HT-29 (cell line): ENCODE data around the gene DUS4L. TPM values are rescaled to one million over a fixed set of nuclear protein-coding genes. Genes with fewer than 3 reads are reported as not detected.
"Not testable (repeated sequence)": the region's sequence is repeated elsewhere in the genome, so short reads cannot be mapped to it uniquely, and the experiment has no call there.

ENCODE experiments used
- DNase-seq: peaks from one replicate; pipeline ENCODE4 v3.0.0-alpha.2; 2015; ENCODE audit warnings: low spot score
- total RNA-seq: library from RNA; depleted of rRNA; stranded (reverse); fragments of >200 nt; shearing (Covaris generic); gene quantifications from 2 replicates; pipeline ENCODE4 v1.2.3, GENCODE V29; 2014; rRNA removed

DUS4L gene, protein sequence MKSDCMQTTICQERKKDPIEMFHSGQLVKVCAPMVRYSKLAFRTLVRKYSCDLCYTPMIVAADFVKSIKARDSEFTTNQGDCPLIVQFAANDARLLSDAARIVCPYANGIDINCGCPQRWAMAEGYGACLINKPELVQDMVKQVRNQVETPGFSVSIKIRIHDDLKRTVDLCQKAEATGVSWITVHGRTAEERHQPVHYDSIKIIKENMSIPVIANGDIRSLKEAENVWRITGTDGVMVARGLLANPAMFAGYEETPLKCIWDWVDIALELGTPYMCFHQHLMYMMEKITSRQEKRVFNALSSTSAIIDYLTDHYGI
- 8.8 and 13.3 TPM in 2 replicates for total RNA-seq

DNA sequence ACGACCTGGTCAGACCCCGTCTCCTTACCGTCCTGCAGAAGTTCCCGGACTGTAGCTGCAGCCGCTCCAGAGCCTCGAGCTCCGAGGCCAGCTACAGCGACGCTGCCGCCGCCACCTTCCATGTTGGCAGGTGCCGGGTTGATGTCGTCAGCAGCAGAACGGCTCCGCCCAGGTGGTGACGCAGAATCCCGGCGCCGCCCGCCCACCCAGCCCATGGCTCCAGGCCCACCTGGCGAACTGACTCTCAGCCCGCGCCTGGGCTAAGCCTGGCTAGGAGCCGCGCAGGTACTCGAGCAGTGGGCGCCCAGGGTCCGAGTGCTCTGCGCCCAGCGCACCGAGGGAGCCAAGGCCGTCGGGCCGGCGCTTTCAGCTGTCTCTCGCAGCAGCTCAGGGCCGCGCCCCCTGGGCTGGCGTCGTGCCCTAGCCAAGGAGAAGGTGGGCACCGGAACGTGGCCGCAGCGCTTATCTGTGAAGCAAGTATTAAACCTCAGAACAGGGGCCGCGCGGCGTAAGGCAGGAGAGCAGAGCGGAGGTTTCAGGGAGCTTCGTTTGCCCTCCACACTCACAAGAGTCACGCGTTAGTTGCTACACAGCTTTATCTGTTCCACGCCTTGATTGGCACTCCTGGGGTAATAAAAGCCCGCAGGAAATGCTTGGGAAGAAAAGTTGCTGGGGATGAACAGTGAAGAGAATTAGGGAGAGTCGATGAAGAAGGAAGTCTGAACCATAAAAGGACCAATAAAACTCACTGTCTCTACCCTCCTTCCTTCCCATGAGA lies at the start of gene DUS4L, which contains the start of gene COG5:
TSS of gene DUS4L (plus strand) at position 197 of the 778 bp plus-strand sequence. CDS start 3,100 bp downstream, outside the sequence.
TSS of gene COG5 (minus strand) at position 146 of the 778 bp plus-strand sequence. CDS start at position 122, 24 bp downstream.
- peak; percentile 95 for DNase-seq

DNA sequence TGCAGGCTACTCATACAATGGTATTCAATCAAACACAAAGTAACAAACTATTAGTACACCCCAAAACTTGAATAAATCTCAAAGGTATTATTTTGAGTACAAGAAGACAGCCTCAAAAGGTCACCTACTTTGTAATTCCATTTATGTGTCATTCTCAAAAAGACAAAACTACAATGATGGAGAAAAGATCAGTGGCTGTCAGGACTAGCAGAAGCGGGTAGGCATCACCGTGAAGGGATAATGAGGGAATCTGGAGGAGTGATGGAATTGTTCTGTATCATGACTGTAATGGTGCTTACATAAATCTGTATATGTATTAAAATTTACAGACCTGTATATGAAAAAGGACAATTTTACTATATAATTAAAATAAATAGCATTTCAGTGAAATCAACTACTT lies 37.1 kb upstream of the DUS4L start:
- no peak for DNase-seq

DNA sequence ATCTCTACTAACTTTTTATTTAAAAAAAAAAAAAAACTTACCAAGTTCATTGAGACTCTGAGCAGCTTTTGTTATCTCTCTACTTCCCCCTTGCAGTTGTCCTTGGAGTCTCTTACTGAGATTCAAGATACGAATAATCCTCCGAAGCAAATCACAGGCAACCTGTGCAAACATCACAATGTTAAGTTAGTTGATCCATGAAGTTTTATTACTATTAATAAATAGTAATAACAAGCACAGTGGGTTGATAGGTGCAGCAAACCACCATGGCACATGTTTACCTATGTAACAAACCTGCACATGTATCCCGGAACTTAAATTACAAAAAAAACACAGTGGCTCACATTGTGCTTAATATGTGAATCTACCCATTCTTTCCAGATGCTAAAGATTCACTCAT lies 36.6 kb upstream of the DUS4L start:
- no peak for DNase-seq

DNA sequence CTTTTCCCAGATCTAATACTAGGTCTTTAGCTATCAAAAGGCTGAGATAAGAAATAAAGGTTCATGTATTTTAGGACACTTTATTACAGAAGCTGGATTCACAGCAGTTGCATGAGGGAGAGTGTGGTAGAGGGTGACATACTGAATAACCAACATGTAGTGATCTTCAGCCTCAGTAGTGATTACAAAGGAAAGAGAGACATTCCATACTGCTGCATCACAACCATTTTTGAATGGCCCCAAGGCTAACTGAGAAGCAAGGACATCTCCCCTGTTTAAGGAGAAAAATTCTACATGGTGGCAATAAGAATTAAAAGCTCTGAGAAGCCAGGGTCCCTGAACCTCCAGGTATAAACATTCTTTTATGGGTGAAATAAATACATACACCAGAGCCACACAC lies 35.3 kb upstream of the DUS4L start:
- DNase-seq: no peak

DNA sequence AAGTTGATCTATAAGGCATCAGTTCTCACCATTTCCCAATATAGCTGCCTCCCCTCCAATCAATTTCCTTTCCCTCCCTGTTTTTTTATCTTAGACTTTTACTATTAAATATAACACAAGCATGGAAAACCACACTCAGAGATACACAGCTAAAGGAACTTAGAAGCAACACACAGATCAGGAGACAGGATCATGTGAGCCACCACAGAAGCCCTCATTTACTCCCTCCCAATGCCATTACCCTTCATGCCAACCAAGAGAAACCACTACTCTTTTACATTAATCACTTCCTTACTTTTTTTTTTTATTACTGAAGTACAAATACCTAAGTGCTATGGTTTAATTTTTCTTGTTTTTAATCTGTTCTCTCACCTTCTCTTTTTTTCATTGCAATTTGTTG lies 33.0 kb upstream of the DUS4L start:
- no peak for DNase-seq

DNA sequence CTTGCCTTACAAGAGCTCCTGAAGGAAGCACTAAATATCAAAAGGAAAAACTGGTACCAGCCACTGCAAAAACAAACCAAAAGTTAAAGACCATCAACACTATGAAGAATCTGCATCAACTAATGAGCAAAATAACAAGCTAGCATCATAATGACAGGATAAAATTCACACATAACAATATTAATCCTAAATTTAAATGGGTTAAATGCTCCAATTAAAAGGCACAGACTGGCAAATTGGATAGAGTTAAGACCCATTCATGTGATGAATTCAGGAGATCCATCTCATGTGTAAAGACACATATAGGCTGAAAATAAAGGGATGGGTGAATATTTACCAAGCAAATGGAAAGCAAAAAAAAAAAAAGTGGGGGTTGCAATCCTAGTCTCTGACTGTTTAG lies 29.6 kb upstream of the DUS4L start:
- DNase-seq: no peak

DNA sequence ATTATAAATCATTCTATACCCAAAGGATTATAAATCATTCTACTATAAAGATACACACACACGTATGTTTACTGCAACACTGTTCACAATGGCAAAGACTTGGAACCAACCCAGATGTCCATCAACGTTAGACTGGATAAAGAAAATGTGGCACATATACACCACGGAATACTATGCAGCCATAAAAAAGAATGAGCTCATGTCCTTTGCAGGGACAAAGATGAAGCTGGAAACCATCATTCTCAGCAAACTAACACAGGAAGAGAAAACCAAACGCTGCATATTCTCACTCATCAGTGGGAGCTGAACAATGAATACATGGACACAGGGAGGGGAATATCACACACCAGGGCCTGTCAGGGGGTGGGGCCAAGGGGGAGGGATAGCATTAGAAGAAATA lies 26.5 kb upstream of the DUS4L start:
- not testable (repeated sequence) for DNase-seq

DNA sequence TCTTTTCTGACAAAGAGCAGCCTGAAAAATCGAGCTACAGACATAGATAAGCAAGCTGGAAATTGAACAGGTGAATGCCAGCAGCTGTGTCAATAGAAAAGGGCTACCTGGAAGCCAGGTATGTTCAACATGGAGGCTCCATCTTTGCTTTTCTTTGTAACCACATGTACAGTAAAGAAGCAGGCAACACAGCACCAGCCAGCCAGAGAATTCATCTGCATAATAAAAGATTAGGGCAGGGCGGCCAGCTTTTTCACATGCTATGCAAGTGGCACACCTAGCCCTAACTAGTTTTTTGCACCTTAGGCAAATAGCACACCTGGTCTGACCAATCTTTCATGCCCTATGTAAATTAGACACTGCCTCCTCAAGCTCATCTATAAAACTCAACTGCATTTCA lies 25.8 kb upstream of the DUS4L start:
- no peak for DNase-seq

DNA sequence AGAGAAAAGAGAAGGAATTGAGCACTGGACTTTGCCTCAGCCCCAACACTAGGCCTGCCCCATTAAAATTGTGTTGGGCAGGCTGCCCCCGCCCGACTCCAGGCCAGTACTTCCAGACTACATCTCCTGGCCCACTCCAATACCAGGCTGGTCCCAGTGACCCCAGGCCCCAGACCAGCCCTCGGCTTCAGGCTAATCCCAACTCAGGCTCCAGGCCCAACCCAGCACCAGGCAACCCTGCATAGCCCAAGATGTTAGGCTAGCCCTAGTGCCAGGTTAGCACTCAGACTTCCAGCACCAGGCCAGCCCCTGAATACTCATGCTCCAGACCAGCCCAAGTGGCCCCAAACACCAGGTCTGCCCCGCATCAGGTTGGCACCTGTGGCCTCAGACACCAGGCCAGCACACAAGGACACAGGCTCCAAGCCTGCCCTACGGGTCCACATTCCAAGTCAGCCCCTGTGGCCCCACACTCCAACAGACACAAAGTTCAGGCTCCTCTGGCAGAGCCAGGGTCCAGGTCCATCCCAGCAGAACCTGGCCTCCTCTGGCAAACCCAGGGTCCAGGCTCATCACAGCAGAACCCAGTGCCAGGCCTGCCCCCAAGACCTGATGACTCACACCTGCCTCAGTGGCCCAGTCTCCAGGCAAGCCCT lies 20.3 kb upstream of the DUS4L start:
- DNase-seq: no peak

DNA sequence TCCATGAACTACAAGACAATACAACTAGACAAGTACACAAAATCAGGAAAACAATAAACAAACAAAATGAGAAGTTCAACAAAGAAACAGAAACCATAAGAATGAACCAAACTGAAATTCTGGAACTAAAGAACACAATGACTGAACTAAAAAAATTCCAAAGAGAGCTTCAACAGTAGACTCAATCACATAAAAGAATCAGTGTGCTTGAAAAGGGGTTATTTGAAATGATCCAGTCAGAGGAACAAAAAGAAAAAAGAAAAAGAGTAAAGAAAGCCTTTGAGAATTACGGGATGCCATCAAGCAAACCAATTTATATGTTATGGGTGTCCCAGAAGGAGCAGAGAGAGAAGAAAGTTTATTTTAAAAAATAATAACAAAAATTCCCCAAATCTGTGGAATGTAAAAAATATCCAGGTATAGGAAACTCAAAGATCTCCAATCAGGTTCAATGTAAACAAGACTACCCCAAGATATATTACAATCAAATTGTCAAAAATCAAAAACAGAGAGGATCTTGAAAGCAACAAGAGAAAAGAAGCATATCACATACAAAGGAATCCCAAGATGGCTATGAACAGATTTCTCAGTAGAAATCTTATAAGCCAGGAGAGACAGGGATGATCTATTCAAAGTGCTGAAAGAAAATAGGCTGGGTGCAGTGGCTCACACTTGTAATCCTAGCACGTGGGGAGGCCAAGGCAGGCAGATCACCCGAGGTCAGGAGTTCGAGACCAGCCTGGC lies 18.8 kb upstream of the DUS4L start:
- DNase-seq: no peak

DNA sequence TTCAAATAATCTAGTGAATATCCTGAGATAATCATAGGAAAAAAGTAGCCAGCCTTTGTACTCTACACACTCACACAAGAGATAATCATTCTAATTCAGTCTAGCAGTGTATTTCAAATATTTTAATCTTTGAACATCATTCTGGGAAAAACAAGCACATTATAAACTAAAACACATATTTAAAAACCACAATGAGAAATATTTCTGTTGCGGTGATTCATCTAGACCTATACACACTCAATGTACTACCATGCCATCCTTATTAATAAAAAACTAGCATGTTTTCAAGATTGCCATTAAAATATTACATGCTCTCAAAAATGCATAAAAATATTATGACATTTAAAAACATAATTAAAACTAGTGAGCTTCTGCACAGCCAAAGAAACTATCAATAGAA lies 11.8 kb upstream of the DUS4L start:
- no peak for DNase-seq

DNA sequence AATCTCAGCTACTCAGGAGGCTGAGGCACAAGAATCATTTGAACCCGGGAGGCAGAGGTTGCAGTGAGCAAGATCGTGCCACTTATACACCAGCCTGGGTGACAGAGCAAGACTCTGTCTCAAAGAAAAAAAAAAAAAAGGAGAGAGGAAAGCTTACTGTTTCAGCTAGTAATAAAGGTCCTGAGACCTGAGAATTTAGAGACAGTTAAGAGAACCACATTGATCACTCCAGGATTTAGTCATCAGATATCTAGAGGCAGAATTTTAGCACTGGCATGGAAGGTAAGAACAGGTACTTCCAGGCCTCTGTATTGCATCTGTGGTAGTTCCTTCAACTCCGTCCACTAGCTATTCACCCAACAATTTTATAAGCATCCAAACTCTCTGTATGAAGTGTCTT lies 7.9 kb upstream of the DUS4L start:
- no peak for DNase-seq

DNA sequence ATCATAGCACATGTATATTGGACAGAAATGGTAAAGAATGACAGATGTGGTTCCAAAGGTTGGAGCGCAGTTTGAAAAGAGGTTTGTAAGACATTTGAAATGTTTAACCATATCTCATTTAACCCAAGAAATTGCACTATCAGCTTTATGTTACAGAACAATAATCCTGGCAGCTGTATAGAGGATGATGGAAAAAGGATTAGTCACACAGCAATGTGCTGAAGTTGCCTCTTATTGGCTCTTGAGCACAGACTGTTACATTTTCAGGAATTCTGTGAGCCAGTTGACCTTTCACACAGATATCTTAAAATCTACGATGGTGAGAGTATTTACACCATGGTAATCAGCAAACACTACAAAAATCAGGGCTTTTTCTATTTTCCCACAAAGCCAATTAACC lies 3.9 kb upstream of the DUS4L start:
- no peak for DNase-seq

DNA sequence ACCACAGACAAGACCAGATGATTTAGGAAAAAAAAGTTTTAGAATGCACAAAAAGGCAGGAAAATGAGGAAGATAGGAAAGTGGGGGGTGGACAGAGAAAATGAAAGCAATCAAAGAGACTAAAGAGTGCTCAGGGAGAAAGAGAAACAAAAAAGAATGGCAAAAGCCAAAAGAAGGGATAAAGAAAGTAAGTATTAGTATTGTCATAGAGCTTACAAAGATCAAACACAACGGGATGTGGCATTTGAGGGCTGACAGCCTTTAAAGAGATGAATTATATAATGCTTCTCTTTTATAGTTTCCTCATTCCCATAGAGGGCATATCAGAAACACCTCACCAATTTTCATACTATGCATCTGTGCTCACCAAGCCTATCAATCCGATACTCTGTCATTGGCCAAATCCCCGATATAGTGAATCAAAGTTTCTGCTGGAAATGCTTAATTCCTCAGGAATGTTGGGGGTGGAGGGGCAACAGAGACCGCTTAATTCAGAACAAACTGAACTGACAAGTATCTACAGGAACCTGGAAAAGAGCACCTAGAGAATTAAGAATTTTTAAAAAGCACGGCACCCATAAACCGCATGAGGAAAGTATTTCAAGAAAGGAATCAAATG lies 2.8 kb upstream of the DUS4L start:
- DNase-seq: peak; percentile 35

DNA sequence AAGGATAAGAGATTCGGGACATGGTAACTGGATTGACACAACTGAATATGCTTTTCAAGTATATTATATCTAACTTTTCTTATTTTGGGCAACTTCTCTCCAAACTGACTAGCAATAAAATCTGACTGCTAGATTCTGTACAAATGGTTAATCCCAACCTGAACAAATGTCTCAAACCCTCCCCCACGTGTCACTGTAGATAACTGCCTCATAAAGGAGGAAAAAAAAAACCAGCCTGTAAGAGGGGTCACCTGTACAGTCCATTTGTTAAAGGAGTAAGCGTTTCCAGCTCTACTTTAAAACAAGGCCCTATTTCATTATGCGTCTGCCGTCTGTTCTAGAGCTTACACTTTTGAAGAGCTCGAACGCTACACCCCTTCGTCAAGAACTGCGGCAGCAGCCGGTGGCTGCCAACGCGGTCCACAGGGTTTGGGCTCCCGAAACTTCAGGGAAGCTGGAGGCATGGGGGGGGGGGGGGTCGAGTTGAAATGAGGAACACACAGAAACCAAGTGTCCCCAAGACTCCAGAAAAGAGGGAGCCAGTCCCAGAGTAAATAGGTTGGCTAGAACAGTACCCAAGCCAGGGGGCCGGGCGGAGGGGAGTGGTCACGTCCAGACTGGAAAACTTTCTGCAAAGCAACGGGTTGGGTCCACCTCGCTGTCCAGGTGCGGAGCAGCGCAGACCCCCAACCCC lies 543 bp upstream of the DUS4L start:
- no peak for DNase-seq

DNA sequence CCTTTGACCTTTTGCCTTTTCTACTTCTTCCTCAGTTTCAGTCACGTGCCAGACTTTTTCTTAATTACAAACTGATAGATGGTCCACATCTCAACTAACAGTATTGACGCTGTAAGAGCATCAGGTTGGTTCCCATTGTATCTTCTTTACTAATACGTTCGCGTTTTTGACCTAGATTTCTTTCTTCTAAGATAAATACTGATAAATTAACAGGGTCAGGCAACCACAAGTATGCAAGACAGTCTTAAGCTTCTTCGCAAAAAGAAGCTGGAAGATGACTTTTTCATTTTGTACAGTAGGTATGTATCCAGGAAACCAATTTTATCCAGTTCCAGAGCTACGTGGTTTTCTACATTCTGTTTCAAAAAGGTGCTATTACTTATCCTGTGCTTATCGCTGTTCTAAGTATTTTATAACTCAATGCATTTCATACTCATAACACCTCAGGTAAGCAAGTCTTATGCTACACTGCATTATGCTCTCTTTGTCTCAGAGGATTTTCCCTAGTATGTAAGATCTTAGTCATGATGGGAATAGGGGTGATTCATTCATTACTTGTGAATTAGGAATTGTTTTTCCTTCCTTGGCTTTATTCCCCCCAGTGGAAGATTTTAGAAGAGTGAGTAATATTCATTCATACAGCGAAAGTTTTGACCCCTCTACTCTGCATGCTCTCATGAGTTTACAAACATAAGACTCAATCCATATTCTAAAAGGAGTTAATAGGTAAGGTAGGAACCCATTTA lies 955 bp downstream of the DUS4L start:
- no peak for DNase-seq

DNA sequence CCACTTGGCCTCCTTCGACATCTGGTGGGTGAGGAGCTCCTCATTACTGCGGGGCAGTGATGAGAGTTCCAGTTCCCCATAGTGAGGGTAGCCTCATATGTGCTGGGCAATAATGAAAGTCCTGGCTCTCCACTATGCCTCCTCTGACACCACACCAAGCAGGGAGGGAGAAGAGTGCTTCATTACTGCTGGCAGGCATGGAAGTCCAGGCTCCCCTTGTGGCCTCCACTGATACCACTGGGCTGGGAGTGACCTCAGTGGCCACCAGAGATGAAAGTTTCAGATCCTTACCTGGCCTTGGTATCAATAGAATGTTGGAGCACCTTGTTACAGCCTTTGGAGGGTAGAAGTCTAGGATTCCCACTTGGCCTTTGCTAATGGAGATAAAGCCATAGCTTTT lies 6.5 kb downstream of the DUS4L start:
- DNase-seq: no peak

DNA sequence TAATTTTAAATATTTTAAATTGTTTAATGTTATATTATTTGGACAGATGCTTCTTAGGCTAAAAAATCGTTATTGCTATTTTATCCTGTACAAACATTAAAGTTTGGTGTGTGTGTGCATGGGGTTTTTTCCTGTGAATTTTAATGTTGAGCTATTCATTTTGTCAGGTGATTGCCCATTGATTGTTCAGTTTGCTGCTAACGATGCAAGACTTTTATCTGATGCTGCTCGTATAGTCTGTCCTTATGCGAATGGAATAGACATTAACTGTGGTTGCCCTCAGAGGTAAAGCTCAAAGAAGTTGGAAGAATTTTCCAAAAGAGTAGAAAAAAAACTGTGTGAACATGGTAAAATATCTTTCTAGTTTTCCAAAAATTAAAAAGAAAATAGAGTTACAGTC lies 9.8 kb downstream of the DUS4L start:
- DNase-seq: no peak

DNA sequence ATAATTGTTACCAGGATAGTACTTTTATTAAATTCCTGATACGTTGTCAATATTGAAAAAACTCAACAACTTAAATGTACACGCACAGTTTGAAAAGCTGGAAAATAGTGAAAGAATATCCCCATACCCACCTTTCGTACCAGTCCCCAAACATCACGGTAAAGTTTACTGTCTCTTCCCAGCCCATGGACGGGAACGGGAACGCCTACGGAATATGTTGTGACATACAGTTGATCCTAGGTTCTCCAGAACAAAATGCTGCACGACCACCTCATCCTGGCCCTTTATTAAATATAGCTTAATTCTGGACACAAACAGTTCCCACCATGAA lies 15.7 kb downstream of the DUS4L start:
- no peak for DNase-seq
